Suppressor macrophage treated with lipopolysaccharide for 4 hours (primary cell): Measurements from ENCODE around the gene NUP93.
"Not testable (repeated sequence)": the region's sequence is repeated elsewhere in the genome, so short reads cannot be mapped to it uniquely, and the experiment has no call there.

Source experiments
- DNase-seq: peaks from one replicate; pipeline ENCODE4 v3.0.0-alpha.2; 2020

The NUP93 gene

GRCh38 chr16:56780646-56781045 is 50.7 kb downstream of the NUP93 start:
- DNase-seq: peak; percentile 60

GRCh38 chr16:56781528-56781961 is 51.6 kb downstream of the NUP93 start:
- no peak for DNase-seq

GRCh38 chr16:56783344-56783743 is 53.4 kb downstream of the NUP93 start:
- DNase-seq: peak; percentile 8

DNA sequence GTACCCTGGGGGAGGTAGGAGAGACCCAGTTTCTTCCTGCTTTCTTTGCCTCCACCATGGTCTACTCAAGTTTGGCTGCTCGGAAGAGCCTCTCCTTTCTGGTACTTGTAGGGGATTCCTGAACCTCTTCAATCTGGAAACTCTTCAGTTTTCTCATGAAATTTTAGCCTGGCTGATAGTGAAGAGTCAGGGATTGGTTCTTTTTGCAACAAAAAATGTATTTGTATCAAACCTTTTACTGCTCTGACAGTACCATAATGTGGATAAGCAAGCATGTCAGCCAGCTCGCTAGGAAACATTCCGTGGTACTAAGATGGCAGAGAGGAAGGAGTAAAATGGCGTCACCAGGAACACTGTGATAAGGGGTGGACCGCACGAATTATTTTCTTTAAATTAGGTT is 55.4 kb downstream of the NUP93 start:
- DNase-seq: no peak

GRCh38 chr16:56787167-56787566 is 57.2 kb downstream of the NUP93 start:
- DNase-seq: no peak

GRCh38 chr16:56788435-56788834 is 58.5 kb downstream of the NUP93 start:
- no peak for DNase-seq

DNA sequence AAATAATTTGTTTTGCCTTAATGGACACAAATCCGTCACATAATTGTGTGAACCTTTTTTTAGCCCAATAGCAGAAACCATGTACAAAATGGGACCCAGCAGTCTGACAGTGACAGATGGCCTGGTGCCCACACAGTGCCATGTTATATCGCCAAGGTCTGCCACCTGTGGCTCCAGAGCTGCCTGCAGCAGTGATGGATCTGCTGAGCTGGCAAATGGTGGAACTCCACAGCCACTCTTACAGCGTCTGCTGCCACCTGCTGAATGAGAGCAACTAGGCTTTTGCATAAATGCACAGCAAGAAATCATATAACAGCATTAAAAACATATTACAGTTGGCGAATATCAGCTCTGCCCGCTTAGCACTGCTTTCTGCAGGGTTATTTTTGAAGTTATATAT is 59.4 kb downstream of the NUP93 start:
- peak; percentile 25 for DNase-seq

GRCh38 chr16:56792967-56793366 is 63.0 kb downstream of the NUP93 start:
- no peak for DNase-seq

DNA sequence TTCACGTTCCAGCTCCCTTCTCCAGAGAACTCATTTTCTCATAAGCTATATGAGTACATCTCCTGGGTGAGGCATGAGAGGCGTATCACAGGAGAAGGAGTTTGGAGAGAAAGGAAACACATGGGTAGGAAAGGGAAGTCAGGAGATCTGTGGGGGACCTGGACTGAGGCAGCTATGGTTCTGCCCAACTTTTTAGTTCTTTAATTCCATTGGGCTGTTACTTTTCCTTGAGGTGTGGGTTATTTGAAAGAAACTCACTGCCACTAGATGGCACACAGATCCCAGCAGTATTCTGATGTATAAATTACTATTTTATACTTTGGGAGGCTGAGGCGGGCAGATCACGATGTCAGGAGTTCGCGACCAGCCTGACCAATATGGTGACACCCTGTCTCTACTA is 63.6 kb downstream of the NUP93 start:
- peak; percentile 10 for DNase-seq

DNA sequence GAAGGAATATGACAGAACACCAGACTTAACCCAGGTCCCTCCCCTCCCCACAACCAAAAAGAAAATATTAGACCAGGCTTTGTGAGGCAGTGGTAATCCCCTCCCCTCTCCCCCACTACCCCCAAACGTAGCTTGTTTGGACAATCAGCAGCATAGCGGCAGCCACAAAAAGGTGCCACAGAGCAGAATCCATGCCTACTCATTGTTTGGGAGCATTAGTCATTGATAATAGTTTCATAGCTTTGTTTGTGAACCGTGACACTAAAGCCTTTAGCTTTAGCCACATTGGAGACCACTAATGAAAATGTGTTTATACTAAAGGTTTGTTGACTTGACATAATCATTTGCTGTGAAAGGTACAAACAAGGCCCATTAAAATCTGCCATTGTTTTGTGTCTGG is 65.1 kb downstream of the NUP93 start:
- DNase-seq: no peak

DNA sequence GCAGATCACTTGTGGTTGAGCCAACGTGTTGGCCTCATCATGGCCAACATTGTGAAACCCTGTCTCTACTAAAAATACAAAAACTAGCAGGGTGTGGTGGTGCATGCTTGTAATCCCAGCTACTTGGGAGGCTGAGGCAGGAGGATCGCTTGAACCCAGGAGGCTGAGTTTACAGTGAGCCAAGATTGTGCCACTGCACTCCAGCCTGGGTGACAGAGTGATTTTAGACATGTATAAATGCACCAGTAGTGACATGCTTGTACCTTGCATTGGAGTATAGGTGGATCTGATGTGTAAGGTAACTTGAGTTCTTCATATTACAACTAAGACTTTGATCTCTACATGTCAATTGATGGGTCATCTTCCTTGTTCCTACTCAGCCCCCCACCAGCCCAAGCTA is 67.1 kb downstream of the NUP93 start:
- DNase-seq: not testable (repeated sequence)

DNA sequence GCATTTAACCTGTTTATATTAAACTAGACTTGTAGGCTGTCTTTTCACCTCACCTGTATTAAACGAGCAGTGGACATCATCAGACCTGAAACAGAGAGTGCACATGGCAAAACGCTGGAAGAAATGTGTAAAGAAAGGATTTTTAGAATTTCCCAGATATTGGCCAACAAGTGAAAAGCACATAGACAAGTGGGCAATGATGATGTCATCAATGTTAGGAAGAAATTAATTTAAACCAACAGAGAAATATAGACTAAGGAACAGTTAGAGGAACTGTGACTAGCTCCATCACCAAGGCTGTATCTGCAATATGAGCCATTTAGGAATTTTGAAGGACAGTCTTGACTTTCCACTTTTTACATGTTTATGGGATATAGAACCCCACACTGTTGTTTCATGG is 67.9 kb downstream of the NUP93 start:
- no peak for DNase-seq

DNA sequence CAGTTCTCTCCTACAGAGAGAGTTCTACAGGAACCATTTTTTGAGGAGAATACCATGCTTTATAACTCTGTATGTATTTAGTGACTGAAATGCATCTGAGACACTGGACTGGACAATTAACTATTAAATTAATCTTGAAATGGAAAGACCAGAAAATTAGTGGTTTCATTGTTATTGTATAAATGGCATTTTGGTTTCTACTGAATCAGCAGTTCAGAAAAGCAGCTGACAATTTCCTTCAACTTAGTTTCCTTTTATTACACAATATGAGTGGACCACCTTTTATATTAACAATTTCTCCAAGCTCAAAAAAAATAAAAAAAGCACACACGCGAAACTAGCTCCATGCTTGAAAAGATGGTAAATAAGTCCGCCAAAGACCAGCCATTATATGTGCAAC is 69.0 kb downstream of the NUP93 start:
- no peak for DNase-seq

GRCh38 chr16:56800355-56800754 is 70.4 kb downstream of the NUP93 start:
- DNase-seq: no peak

GRCh38 chr16:56801762-56802161 is 71.8 kb downstream of the NUP93 start:
- DNase-seq: no peak

- DNase-seq: no peak
These were observed 77.2 kb downstream of the NUP93 start for GRCh38 chr16:56807011-56807675.

- not testable (repeated sequence) for DNase-seq
These were observed 77.7 kb downstream of the NUP93 start for GRCh38 chr16:56807676-56808067.

DNA sequence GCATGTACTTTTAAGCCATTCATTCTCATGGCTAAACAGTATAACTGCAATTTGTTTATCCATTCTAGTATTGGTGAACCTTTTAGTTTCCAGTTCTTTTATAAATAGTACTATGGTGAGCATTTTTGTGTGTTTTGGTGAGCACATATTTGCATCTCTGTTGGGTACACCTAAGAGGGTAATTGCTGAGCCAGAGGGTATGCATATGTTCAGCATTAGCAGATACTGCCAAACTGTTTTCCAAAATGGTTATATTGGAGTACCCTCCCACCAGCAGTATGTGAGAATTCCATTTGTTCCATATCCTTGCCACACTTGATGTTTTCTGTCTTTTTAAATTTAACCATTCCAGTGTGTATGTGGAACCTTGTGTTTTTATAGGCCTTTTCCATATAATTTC is 81.0 kb downstream of the NUP93 start:
- no peak for DNase-seq

DNA sequence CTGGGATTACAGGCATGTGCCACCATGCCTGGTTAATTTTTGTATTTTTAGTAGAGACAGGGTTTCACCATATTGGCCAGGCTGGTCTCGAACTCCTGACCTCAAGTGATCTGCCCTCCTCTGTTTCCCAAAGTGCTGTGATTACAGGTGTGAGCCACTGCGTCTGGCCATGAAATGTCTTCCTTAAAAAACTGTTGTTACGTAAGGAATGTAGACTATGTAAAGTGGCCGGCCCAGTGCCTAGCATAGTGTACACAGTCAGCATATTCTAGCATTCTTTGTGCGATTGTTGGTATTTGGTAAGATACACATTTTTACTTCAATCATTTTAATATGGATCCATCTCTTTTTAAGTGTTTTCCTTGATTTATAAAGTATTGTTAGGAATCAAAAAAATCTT is 81.7 kb downstream of the NUP93 start:
- not testable (repeated sequence) for DNase-seq

- DNase-seq: no peak
These were observed 83.0 kb downstream of the NUP93 start for GRCh38 chr16:56812884-56813283.

DNA sequence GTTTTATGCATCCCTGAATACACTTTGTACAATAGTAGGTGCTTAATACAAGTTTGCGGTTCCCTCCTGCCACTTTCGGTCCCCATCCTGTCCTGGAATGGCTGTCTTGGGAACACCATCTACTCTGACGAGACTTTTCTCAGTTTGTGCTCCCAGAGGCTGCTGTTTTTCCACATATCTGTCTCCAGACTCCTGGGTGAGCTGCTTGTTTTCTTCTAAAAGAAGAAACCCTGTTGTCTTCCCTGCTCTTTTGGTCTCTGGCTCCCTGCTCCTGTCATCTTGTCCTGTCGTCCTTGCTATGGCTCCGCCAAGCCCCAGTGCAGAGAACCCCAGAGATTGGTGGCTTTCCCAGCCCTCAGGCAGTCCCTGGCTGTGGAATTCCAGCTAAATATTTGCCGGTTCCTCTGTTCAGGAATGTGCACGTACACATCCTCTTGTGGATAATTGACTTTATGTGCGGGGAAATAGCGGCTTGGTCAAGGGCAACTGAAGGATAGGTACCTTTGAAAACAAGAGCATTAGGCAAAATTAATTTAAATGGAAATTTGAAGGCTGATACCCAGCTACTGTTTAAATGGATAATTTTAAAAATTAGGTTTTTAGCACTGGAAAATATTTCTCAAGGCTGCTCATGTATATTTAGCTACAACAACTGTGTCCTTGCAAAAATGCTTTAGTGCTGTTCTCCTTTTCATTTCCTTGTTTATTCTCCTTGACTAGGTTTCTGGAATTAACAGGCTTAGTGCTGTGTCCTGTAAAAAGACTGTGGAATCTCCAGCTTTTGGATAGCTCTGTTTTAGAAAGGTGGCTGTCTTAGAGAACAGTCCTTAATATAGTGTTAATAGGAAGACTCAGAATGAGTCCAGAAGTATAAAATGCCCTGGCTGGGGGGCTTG is 84.9 kb downstream of the NUP93 start:
- DNase-seq: no peak

- no peak for DNase-seq
These were observed 85.8 kb downstream of the NUP93 start for GRCh38 chr16:56815721-56816120.

DNA sequence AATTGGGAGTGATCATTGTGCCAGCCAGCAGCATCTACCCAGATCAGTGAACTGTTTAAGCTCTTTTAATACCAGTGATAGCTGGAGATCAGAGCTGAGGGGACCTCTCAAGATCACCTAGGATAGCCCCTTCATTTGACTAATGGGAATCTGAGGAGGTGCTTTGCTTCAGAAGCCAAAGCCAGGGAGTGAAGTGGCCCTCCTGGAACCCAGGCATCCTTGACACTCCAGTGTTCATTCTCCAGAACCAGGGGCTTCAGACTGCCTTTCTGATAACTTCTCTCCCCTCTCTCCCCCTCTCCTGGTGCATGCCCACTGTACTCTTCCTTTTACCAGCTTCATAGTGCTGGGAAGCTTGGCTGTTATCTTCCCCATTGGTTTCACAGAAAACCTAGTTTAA is 87.1 kb downstream of the NUP93 start:
- no peak for DNase-seq

DNA sequence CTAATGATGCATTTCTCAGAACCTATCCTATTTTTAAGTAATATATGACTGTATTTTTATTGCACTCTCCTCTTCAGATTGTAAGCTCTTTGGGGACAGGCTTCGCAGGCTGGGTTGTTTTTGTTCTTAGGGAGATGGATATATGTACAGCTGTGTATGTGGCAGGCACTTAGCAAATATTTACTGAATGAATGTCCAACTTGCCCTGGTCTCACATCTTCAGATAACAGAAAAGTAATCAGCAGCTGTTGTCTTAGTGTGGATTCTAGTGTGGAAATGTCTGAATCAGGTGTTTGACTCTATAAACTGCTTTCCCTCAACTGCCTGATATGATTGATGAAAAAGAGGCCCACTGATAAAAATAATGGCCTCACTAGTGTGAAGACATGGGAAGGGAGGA is 88.0 kb downstream of the NUP93 start:
- no peak for DNase-seq
